MCF 10A (cell line): ENCODE data around the gene SURF6. TPM values are rescaled to one million over a fixed set of nuclear protein-coding genes. Genes with fewer than 3 reads are reported as not detected.

ENCODE experiments used
- BruUV-seq: library from RNA; stranded (reverse); fragments of 400-500 nt; replicated peaks from 2 replicates; lab custom pipeline; 2021; lab: Mats Ljungman, UMichigan
- CTCF ChIA-PET: fragments of 300-600 bp; sonication (Branson Sonifier 250); formaldehyde crosslinking; extraction: SDS; loops from one replicate; lab custom pipeline; 2021; ENCODE audit warnings: antibody characterized with exemption, inconsistent platforms; lab: Yijun Ruan, JAX
- POLR2A ChIA-PET: fragments of 300-600, 350-650 bp; sonication (Branson Sonifier 250); formaldehyde crosslinking; extraction: SDS; loops from one replicate; lab custom pipeline; 2020; ENCODE audit warnings: antibody characterized with exemption, inconsistent platforms; lab: Yijun Ruan, JAX
- DNase-seq: peaks from one replicate; pipeline ENCODE4 v3.0.0-alpha.2; 2018; ENCODE audit not compliant: unreplicated experiment
- H3K27ac Mint-ChIP-seq: one replicate; pipeline ENCODE4 v1.8.0; 2022; ENCODE audit warnings: mild to moderate bottlenecking, low read depth, mixed read lengths; ENCODE audit not compliant: unreplicated experiment
- H3K27me3 Mint-ChIP-seq: one replicate; pipeline ENCODE4 v1.8.0; 2022; ENCODE audit warnings: mixed read lengths; ENCODE audit not compliant: insufficient read depth, unreplicated experiment
- H3K36me3 Mint-ChIP-seq: one replicate; pipeline ENCODE4 v1.8.0; 2022; ENCODE audit warnings: mild to moderate bottlenecking, moderate library complexity, mixed read lengths; ENCODE audit not compliant: insufficient read depth, unreplicated experiment
- H3K4me1 Mint-ChIP-seq: one replicate; pipeline ENCODE4 v1.8.0; 2022; ENCODE audit warnings: mixed read lengths; ENCODE audit not compliant: insufficient read depth, unreplicated experiment
- H3K4me3 Mint-ChIP-seq: one replicate; pipeline ENCODE4 v1.8.0; 2022; ENCODE audit warnings: mild to moderate bottlenecking, moderate library complexity, mixed read lengths; ENCODE audit not compliant: unreplicated experiment
- H3K9me3 Mint-ChIP-seq: one replicate; pipeline ENCODE4 v1.8.0; 2022; ENCODE audit warnings: mixed read lengths; ENCODE audit not compliant: unreplicated experiment
- CTCF ChIP-seq: fragments of 200-600 bp; IDR thresholded peaks from one replicate; pipeline ENCODE4 v1.8.0; 2022; ENCODE audit warnings: antibody characterized with exemption, mild to moderate bottlenecking; ENCODE audit not compliant: unreplicated experiment
- intact Hi-C: fragments of 100-400 bp; cut with micrococcal nuclease; formaldehyde crosslinking; loops from 2 replicates; pipeline ENCODE4 v1.14.1; 2022
- total RNA-seq: library from RNA; stranded (reverse); gene quantifications from 2 replicates; pipeline ENCODE4 v1.2.3, GENCODE V29; 2022

Gene SURF6
- total RNA-seq, 1 experiment from 2014 or later, result 40.5 TPM

DNA sequence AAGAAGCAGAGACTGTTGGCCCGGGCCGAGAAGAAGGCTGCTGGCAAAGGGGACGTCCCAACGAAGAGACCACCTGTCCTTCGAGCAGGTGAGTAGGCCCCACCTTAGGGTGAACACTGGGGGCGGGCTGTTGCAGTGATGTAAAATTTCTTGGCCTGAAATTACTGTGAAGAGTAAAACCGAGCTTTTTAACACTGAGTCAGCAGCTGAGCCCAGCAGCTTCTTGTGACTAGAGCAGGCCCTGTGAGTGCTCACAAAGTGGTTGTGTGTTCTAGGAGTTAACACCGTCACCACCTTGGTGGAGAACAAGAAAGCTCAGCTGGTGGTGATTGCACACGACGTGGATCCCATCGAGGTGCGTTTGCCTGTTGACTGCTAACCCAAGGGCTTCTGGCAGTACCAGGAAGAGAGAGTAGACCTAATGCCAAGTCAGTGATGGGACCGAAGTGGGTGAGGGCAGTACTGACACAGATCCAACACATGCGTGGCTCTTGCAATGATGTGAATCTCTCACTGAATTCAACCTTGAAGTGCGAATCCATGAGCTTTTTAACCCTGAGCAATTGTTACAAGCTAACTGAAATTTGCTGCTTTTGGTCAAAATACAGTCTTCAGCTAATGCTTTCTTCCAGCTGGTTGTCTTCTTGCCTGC is 14.1 kb upstream of the SURF6 start:
- H3K4me3 Mint-ChIP-seq, result peak overlapping the region; percentile 88
- no peak for TF ChIP-seq CTCF
- intact Hi-C loops, result no loop called here
- ChIA-PET POLR2A (interaction anchor here (0.5 to 1.5 kb wide), 6 partner anchors 13 to 714 kb away, joined by 3 to 5 read pairs (median 4); partner anchors contain the start of gene SURF6), CTCF (interaction anchor here (0.6 to 0.8 kb wide), 4 partner anchors 11 to 1978 kb away, joined by 3 to 4 read pairs (median 4); no protein-coding TSS in a partner anchor)
- no peaks in the 10 kb centered on the region for H3K9me3 Mint-ChIP-seq
- H3K27ac Mint-ChIP-seq, result no peak overlapping the region
- H3K27me3 Mint-ChIP-seq, result no peaks in the 10 kb centered on the region
- DNase-seq, result no peak
- BruUV-seq, result no TSS peak
- H3K36me3 Mint-ChIP-seq, result peaks cover 81% of the 10 kb centered on the region
- H3K4me1 Mint-ChIP-seq, result peaks cover 6% of the 10 kb centered on the region

DNA sequence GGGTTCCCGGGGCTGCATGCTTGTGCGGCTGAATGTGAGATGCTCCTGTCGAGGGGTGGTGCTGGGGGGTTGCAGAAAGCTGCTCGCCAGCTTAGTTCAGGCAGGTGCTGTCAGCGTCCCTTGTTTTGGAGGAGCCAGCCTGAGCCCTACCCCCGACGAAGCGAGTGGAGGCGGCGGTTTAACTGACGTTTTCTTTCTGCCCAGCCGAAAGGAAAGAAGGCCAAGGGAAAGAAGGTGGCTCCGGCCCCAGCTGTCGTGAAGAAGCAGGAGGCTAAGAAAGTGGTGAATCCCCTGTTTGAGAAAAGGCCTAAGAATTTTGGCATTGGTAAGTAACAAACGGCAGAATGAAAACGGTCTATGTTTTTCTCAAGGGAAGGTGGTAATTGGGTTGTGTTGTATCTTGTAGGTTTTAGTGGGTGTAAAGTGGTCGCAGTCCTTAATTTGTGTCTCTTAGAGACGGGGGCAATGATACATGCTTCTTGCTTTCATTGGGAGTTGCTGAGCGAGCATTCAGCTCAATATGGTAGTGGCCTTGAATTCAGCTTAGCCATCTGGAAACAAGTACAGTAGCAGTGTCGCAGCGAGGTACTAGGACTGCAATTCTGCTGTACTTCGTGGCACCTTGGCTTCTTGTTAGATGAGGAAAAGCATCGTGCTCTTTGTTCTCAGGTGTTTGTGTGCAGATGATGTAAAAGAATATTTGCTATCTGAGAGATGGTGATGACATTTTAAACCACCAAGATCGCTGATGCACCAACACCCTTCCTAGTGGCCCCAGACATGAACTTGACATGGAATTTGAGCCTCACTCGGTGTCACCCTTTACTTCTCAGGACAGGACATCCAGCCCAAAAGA is 13.0 kb upstream of the SURF6 start:
- TSS peak; percentile 58 for BruUV-seq
- H3K4me3 Mint-ChIP-seq, result peak overlapping the region; percentile 88
- H3K36me3 Mint-ChIP-seq, result peaks cover 75% of the 10 kb centered on the region
- TF ChIP-seq CTCF, result no peak
- DNase-seq, result no peak
- POLR2A ChIA-PET, result interaction anchor here (0.6 to 2.9 kb wide), 12 partner anchors 8 to 532 kb away, joined by 3 to 48 read pairs (median 8); partner anchors contain the start of genes STKLD1, SURF1, SURF2 and SURF6
- peaks cover 6% of the 10 kb centered on the region for H3K4me1 Mint-ChIP-seq
- CTCF ChIA-PET, result interaction anchor here (0.5 kb wide), 1 partner anchor 31 kb away, joined by 3 read pairs; no protein-coding TSS in a partner anchor
- H3K9me3 Mint-ChIP-seq, result no peaks in the 10 kb centered on the region
- H3K27me3 Mint-ChIP-seq, result no peaks in the 10 kb centered on the region
- intact Hi-C loops, result no loop called here
- peak overlapping the region; percentile 97 for H3K27ac Mint-ChIP-seq

DNA sequence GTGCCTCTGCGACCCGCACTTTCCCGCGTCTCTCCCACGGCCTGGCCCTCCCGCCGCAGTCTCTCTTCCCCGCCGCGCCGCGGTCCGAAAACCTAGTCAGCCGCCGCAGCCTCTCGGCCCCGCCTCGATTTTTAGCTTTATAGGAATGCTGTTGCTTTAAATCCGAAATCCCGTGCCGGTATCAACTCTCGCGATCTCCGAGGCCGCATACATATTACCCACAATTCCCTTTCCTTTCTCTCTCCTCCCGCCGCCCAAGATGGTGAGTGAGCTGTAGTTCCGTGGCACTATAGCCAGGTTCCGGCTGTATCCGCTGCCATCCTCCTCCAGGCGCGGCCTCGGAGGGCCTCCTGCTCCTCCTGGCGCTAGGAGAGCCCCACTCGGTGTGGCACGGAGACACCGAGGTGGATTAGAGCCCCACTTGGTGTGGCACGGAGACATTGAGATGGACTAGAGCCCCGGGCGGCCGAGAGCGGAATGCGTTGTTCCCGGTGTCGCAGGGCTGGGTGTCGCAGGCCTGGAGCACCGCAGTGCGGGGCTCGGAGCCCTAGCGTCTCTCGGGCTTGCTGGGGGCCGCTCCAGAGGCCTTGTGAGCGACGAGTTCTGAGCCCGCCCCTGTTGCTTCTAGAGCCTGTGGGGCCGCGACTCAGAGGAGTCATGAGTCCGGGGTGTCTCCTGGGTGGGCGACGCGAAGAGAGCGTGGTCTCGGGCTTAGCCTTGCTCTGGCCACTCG is 12.2 kb upstream of the SURF6 start, which contains the start of the genes MED22 and RPL7A:
Gene MED22 (minus strand): TSS at position 147 of the 733 bp plus-strand sequence. CDS start 1,469 bp downstream, outside the sequence.
Gene RPL7A (plus strand): TSS at position 234 of the 733 bp plus-strand sequence. CDS start 26 bp downstream, at position 260.
- peak; percentile 95 for DNase-seq
- Mint-ChIP-seq H3K9me3 (no peaks in the 10 kb centered on the region), H3K36me3 (peaks cover 67% of the 10 kb centered on the region), H3K27ac (peak within 1 kb of the TSS; percentile 97), H3K4me1 (peaks cover 6% of the 10 kb centered on the region), H3K27me3 (no peaks in the 10 kb centered on the region), H3K4me3 (peak within 1 kb of the TSS; percentile 88)
- no peak for TF ChIP-seq CTCF
- intact Hi-C loops, result no loop called here
- ChIA-PET CTCF (interaction anchor here (1.2 kb wide), 1 partner anchor 10 kb away, joined by 3 read pairs; no protein-coding TSS in a partner anchor), POLR2A (interaction anchor here (0.6 to 2.9 kb wide), 22 partner anchors 9 to 788 kb away, joined by 3 to 48 read pairs (median 5); partner anchors contain the start of genes BRD3OS, CACFD1, STKLD1 and SURF1)
- BruUV-seq, result no TSS peak
